GM12801 (cell line): ENCODE results near the gene TMEM185B.

ENCODE experiments used
- TF ChIP-seq, protein P1 (sequence below): IDR thresholded peaks from one replicate; pipeline ENCODE4 v1.5.1; 2011; ENCODE audit warnings: control low read depth; ENCODE audit not compliant: insufficient read length; ENCODE audit errors: extremely low read depth

The TMEM185B gene

DNA sequence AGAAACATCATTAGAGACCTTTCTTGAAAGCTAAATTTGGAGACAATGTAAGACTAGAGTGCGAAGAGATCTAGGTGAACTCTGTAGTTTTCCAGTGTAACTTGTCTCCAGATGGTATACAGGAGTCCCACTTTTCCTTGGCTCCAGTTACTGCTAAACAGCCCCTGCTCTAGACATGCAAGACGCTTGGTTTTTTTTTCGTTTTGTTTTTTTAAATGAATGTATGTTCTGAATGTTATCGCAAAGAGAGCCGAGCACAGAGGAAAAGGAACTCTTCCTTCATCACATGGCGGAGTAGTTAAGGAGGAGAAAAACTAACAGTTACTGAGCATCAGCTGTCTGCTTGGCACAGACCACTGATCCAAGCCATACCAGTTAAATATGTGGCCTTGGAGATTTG is 31.9 kb upstream of the TMEM185B start:
- TF ChIP-seq, protein P1, sequence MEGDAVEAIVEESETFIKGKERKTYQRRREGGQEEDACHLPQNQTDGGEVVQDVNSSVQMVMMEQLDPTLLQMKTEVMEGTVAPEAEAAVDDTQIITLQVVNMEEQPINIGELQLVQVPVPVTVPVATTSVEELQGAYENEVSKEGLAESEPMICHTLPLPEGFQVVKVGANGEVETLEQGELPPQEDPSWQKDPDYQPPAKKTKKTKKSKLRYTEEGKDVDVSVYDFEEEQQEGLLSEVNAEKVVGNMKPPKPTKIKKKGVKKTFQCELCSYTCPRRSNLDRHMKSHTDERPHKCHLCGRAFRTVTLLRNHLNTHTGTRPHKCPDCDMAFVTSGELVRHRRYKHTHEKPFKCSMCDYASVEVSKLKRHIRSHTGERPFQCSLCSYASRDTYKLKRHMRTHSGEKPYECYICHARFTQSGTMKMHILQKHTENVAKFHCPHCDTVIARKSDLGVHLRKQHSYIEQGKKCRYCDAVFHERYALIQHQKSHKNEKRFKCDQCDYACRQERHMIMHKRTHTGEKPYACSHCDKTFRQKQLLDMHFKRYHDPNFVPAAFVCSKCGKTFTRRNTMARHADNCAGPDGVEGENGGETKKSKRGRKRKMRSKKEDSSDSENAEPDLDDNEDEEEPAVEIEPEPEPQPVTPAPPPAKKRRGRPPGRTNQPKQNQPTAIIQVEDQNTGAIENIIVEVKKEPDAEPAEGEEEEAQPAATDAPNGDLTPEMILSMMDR = no peak

DNA sequence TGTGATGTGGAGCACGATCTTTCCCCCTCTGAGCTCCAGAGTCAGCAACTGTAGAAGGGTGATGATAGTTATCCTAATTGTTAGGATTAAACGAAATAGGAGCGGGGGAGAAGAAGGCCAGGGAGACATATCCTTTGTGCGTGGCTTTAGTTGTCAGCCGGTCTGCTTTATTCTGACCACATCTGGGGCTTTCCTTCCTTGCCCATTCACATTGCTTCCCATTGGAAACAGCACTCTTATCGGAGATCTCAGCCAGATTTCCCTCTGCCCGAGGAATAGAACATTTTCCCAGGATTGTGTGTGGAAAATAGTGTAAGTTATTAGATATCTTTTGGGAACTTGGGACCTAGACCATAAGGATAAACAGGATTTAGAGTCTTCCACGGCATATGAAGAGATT is 31.0 kb upstream of the TMEM185B start:
- TF ChIP-seq, protein P1 = no peak

DNA sequence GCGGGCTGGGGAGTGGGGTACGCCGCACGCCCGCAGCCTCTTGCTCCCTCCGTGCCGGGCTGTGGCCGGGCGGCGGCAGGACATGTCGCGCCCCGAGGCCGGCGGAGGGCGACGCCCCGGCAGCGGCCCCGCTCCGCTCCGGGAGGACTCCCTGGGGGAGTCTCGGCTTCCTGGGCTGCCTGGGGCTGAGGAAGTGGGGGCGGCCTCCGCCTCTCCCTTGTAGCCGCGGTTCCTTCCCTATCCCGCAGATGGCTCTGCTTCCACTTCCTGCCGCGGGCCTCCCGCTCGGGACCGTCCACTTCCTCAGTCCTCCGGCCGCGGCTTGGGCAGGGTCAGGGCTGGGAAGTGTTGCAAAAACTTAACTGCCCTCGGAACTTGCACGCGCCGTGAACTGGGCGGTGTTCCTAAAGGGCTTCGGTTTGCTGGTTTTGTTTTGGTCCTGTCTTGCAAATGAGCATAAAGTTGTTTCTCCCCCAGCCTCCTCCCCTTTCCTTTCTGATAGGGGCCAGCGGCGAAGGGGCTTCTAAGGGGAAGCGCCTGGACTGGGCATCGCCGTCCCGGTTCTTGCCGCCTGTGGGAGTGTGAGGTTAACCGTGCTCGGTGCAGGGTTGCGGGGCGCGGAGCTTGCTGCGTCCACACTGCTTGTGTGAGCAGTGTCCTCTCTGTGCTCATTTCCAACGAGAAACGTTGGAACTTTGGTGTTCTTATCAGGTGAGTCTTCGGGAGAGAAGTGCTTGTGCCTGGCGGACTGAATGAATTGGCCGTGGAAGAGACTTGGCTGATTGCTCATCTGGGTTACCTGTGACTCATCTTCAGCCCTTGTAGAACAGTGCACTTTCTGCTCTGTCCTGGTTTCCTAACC is 30.1 kb upstream of the TMEM185B start:
- TF ChIP-seq, protein P1 = no peak

DNA sequence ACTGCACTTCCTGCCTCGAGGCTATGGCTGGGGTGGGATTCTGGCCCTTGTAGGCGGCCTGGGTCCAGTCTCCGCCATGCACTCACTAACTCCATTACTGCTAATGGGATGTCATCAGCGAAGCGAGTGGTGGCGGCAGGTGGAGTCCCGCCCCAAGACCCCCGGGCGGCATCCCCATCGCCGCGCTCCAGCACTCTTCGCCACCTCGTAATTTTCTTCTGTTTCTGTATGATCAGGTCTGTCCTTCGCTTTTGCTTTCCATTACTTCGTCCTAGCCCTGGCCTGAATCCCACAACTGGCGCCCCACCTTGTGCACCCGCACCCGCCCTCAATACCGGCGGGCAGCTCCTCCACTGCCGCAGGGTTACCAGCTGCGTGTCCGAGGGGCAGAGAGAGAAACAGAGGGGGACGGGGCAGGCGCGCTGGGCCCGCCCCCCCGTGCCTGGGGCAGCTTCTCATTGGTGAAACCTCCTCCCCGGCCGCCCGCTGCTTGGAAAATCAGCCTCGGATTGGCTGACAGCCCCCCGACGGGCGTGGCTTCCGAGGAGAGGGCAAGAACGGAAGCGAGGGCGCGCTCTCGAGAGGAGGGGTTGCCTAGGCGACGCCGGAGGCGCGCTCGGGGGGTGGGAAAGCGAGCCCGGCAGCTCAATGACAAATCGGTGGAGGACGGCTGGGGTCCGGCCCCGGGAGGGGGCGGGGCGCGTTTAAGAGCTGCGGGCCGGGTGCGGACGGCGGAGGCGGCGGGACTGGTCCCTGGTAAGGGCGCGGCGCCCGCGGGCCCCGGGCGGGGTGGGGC is 29.2 kb upstream of the TMEM185B start, which contains the start of gene RALB:
Gene RALB (plus strand): TSS at position 628 of the 796 bp plus-strand sequence. CDS start 25,813 bp downstream, outside the sequence.
- TF ChIP-seq, protein P1 = no peak

DNA sequence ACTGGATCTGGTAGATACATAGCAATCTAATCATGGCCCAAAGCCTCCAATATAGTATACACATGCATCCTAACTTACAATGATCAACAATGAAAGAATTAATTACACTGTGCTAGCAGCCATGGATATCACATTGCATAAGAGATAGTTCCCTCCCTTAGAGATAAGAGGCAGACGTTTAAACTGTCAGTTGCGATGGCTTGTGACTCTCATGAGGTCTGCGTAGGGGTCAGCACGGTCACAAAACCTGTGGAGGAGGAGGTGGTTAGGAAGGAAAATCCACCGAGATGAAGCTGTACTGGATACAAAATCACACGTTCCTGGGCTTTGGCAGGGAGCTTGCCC is 28.7 kb upstream of the TMEM185B start:
- TF ChIP-seq, protein P1 = no peak

DNA sequence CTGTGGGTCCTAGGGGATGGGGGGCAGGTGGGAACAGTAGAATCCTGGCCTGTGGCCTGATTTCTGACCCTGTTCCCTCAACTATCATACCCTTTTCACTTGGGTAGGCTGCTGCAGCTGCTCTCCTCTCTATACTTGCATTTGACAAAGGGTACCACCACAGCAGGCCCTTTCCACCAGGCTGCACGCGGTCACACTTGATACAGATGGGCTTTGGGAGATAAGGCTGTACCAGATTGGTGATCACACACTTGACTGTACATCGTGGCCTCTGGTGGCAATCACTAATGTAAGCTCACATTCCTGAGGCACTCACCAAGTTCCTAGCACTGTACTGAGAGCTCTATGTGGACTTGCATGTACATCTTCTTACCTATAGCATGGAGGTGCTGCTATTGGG is 27.9 kb upstream of the TMEM185B start:
- TF ChIP-seq, protein P1 = no peak

DNA sequence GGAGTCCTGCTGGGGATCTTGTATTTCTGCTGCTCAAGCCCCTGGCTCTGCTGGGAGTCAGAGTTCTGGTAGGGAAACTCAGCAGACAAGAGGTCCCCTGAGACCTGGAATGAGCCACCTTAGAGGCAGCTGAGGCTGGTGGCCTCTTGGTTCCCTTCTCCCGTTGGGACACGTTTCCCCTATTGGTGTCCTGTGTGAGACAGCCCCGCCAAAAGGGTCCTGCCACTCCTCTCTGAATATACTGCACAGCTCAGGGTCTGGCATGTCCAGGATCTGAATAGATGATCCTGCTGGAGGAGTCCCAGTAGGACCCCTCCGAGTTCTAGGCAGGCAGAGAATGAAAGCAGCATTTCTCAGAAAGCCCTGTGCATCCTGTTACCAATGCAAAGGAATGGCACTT is 27.4 kb upstream of the TMEM185B start:
- TF ChIP-seq, protein P1 = no peak
